GM19099 (cell line): Measurements from ENCODE around the gene PTGER4.

Source experiments
- POLR2A ChIP-seq: IDR thresholded peaks from 3 replicates; pipeline ENCODE4 v1.6.1; 2011; ENCODE audit warnings: low read depth; ENCODE audit not compliant: insufficient read length; ENCODE audit errors: extremely low read depth

The PTGER4 gene

DNA sequence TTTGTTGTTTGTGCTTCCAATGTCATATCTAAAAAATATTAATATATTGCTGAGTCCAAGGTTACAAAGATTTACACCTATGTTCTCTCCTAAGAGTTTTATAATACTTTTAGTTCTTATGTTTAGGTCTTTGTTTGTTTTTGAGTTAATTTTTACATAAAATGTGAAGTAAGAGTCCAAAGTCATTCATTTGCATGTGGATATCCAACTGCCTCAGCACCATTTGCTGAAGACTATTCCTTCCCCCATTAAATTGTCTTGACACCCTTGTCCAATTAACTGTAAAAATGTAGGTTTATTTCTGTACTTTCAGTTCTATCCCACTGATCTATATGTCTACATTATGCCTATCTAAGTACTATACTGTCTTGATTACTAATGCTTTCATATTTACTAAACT is 40.4 kb downstream of the PTGER4 start:
- TF ChIP-seq POLR2A, result no peak

DNA sequence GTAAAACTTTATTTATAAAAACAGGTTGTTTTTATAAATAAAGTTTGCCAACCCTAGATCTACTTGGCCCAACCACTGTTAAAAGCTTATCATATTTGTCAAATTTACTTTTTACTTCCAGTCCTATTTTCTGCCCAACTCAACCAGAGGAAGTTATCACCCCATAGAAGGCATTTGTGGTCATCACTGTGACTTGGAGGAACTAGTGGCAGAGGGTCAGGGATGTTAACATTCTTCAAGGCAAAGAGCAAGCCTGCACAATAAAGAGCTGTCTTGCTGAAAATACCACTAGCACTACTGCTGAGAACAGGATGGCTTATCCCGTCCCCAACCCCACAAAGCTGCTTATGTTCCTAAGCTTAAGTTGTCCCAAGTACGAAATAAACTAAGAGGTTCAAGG is 53.7 kb downstream of the PTGER4 start:
- TF ChIP-seq POLR2A, result no peak

DNA sequence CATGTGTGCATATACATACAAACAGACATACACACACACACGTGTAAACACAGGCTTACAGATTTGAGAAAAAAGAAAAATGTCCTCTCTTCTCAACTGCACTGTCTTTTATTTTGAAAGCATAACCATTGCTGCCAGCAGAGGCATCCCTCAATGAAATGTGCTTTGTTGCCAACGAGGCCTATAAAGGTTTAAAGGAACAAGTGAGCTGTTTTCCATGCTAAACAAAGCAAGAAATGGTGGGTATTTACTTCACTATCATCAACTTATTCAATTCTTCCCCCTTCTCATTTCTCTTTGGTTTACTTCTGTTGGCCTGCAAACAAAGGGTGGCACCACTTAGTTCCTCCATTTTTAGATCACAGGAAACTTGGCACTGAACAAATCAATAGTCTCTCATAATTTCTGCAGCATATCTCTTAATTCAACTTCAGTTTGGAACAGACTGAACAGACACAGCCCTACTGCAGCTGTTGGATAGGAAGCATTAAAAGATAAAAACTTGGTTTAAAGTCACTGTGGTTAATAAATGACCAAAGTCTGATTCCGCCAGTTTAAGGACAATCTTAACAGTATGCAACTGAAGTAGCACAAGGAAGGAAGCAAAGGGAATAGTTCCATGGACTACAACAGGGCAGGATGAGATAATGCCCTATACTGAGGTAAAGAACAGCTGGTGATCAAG is 54.3 kb downstream of the PTGER4 start:
- no peak for TF ChIP-seq POLR2A

DNA sequence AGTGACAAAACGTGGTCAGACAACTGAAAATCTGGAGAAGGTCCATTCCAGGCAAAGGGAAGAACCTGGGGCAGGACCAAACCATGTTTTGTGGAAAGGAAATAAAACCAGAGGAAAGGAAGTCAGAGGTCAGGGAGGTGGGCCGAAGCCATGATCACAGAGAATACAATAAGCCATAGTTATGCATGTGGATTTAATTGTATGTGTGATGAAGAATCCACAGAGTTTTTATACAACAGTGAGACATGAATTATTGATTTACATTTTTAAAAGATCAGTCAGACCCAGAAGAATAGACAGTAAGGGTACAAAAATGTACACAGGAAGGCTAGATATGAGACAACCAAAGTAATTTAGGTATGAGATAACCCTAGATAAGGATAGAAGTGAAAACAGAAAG is 55.3 kb downstream of the PTGER4 start:
- TF ChIP-seq POLR2A, result no peak

DNA sequence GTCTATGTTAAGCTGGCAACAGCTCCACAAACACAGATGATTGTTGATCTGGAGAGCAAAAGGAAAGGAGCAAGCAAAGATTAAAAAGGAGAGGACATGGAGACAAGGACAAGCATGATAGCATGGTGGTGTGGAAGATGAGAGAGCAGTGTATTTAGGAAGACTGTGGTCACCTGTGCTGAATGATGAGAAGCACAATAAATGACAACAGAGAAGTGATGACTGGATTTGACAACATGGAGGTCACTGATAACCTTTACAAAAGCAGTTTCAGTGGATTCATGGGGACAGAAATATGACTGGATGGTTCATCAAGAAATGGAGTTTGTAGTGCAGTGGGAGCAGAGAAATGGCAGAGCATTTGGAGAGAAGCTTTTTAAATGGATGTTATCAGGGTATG is 55.9 kb downstream of the PTGER4 start:
- no peak for TF ChIP-seq POLR2A

DNA sequence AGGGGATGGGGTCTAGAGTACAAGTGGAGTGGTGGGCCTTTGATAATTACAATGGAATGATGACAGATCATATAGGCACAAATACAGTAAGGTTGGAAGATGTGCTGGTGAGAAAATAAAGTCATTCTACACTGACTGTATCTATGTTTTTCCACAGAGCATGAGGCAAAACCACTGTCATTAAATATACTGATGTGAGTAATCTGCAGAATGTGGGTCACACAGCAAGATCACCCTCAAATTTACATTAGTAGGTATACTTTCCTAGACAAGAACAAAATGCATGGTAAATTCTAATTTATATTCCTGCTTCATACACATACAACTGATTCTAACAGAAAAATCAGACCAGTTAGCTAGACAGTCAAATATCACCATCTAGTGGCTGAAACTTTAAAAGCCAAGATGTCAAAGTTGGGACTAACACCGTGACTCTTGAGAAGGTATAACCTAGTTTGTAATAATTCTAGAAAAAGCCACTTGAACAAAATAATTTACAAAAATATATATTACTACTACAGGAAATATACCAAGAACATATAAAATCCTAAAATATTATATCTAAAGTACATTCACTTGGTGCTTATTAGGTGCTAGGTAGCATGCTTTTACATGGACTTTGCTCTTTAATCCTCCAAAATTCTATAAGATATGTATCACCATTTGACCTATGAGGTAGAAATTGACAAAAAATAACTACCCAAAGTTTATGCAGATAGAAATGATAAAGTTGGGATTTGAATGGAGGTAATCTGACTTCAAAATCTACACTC is 56.6 kb downstream of the PTGER4 start:
- TF ChIP-seq POLR2A, result no peak

DNA sequence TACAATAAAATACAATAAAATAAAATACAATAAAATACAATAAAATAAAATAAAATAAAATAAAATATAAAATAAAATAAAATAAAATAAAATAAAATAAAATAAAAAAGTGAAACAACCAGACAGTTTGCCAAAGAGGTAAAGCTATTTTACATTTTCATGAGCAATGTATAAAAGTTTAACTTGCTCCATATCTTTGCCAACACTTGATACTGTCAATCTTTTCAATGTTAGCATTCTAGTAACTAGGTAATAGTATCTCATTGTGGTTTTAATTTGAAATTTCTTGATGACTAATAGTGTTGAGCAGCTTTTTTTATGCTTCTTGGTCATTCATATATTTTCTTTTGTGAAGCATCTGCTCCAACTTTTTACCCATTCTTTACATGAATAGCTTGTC is 58.8 kb downstream of the PTGER4 start:
- no peak for TF ChIP-seq POLR2A
